H9 (cell line): ENCODE measurements around the gene ERAP2. TPM values are rescaled to one million over a fixed set of nuclear protein-coding genes. Genes with fewer than 3 reads are reported as not detected.

Experiments used
- DNase-seq: peaks from one replicate; pipeline ENCODE4 v3.0.0-alpha.2; 2017
- H2AFZ ChIP-seq: one replicate; pipeline ENCODE4 v1.6.1; 2013; ENCODE audit warnings: mild to moderate bottlenecking, low read length, control low read depth, moderate library complexity
- H2AK5ac ChIP-seq: 2 replicates; pipeline ENCODE4 v1.6.1; 2013; ENCODE audit warnings: low read length, control low read depth, mixed read lengths; ENCODE audit not compliant: insufficient read length
- H2BK120ac ChIP-seq: one replicate; pipeline ENCODE4 v1.6.1; 2013; ENCODE audit warnings: low read depth, mild to moderate bottlenecking, low read length, control low read depth, inconsistent platforms; ENCODE audit not compliant: poor library complexity, severe bottlenecking
- H2BK12ac ChIP-seq: 2 replicates; pipeline ENCODE4 v1.6.1; 2013; ENCODE audit warnings: low read length, control low read depth, mixed read lengths, low read depth; ENCODE audit not compliant: insufficient read length
- H2BK15ac ChIP-seq: 2 replicates; pipeline ENCODE4 v1.6.1; 2013; ENCODE audit warnings: low read depth, low read length, control low read depth
- H2BK20ac ChIP-seq: one replicate; pipeline ENCODE4 v1.6.1; 2013; ENCODE audit warnings: low read depth, mild to moderate bottlenecking, low read length, control low read depth, inconsistent platforms; ENCODE audit not compliant: poor library complexity, severe bottlenecking
- H2BK5ac ChIP-seq: 2 replicates; pipeline ENCODE4 v1.6.1; 2013; ENCODE audit warnings: low read length, control low read depth, mixed read lengths; ENCODE audit not compliant: insufficient read length
- H3K14ac ChIP-seq: 2 replicates; pipeline ENCODE4 v1.6.1; 2013; ENCODE audit warnings: low read length, control low read depth; ENCODE audit not compliant: insufficient read depth
- H3K18ac ChIP-seq: 2 replicates; pipeline ENCODE4 v1.6.1; 2013; ENCODE audit warnings: low read depth, mild to moderate bottlenecking, mixed read lengths, low read length, control low read depth; ENCODE audit not compliant: insufficient read length
- H3K23ac ChIP-seq: 2 replicates; pipeline ENCODE4 v1.6.1; 2013; ENCODE audit warnings: low read length, control low read depth, mixed read lengths, low read depth; ENCODE audit not compliant: insufficient read length
- H3K23me2 ChIP-seq: 2 replicates; pipeline ENCODE4 v1.6.1; 2013; ENCODE audit warnings: low read depth, mild to moderate bottlenecking, mixed read lengths, low read length, control low read depth; ENCODE audit not compliant: insufficient read length, poor library complexity, severe bottlenecking
- H3K27ac ChIP-seq: 2 replicates; pipeline ENCODE4 v1.5.1; 2013; ENCODE audit warnings: low read length, control low read depth, mixed read lengths, low read depth; ENCODE audit not compliant: insufficient read length
- H3K27me3 ChIP-seq: 2 replicates; pipeline ENCODE4 v1.6.1; 2013; ENCODE audit warnings: low read length, control low read depth, inconsistent platforms; ENCODE audit not compliant: insufficient read depth
- H3K4ac ChIP-seq: 2 replicates; pipeline ENCODE4 v1.6.1; 2013; ENCODE audit warnings: low read depth, mild to moderate bottlenecking, control low read depth, inconsistent platforms, low read length, moderate library complexity
- H3K4me1 ChIP-seq: 2 replicates; pipeline ENCODE4 v1.6.1; 2013; ENCODE audit warnings: low read length, control low read depth, inconsistent platforms; ENCODE audit not compliant: insufficient read depth
- H3K4me2 ChIP-seq: 2 replicates; pipeline ENCODE4 v1.6.1; 2013; ENCODE audit warnings: low read length, control low read depth, mixed read lengths; ENCODE audit not compliant: insufficient read length, insufficient read depth
- H3K56ac ChIP-seq: 2 replicates; pipeline ENCODE4 v1.6.1; 2013; ENCODE audit warnings: low read depth, mild to moderate bottlenecking, mixed read lengths, low read length, control low read depth; ENCODE audit not compliant: insufficient read length
- H3K79me1 ChIP-seq: 2 replicates; pipeline ENCODE4 v1.6.1; 2013; ENCODE audit warnings: low read depth, mild to moderate bottlenecking, moderate library complexity, low read length, control low read depth, inconsistent platforms; ENCODE audit not compliant: insufficient read depth, poor library complexity, severe bottlenecking
- H3K79me2 ChIP-seq: 2 replicates; pipeline ENCODE4 v1.6.1; 2013; ENCODE audit warnings: low read length, control low read depth, inconsistent platforms; ENCODE audit not compliant: insufficient read depth
- H3K9ac ChIP-seq: 2 replicates; pipeline ENCODE4 v1.6.1; 2013; ENCODE audit warnings: low read length, control low read depth, mixed read lengths; ENCODE audit not compliant: insufficient read length; ENCODE audit errors: extremely low read depth
- H3K9me3 ChIP-seq: one replicate; pipeline ENCODE4 v1.6.1; 2013; ENCODE audit warnings: low read depth, low read length, inconsistent platforms; ENCODE audit not compliant: control insufficient read depth
- H3T11ph ChIP-seq: one replicate; pipeline ENCODE4 v1.6.1; 2013; ENCODE audit warnings: mild to moderate bottlenecking, low read length, control low read depth, inconsistent platforms
- H4K20me1 ChIP-seq: one replicate; pipeline ENCODE4 v1.6.1; 2013; ENCODE audit not compliant: control insufficient read depth, insufficient read length, insufficient read depth
- H4K5ac ChIP-seq: 2 replicates; pipeline ENCODE4 v1.6.1; 2013; ENCODE audit warnings: low read depth, mild to moderate bottlenecking, mixed read lengths, low read length, control low read depth; ENCODE audit not compliant: insufficient read length
- H4K8ac ChIP-seq: replicated peaks from 2 replicates; pipeline ENCODE4 v1.6.1; 2013; ENCODE audit warnings: low read length, control low read depth, mixed read lengths, low read depth; ENCODE audit not compliant: insufficient read length
- H4K91ac ChIP-seq: 2 replicates; pipeline ENCODE4 v1.6.1; 2013; ENCODE audit warnings: low read depth, mild to moderate bottlenecking, moderate library complexity, mixed read lengths, low read length, control low read depth; ENCODE audit not compliant: insufficient read length
- H3K27ac Mint-ChIP-seq, 3 experiments: 2 replicates in 2 of 3; 3 replicates in 1 of 3; pipeline ENCODE4 v1.8.0; 2020 to 2021; ENCODE audit warnings: mixed read lengths in 3 of 3, mild to moderate bottlenecking in 1 of 3, moderate library complexity in 1 of 3
- H3K27me3 Mint-ChIP-seq: 2 replicates; pipeline ENCODE4 v1.8.0; 2021; ENCODE audit warnings: low read depth, mild to moderate bottlenecking, moderate library complexity, mixed read lengths
- H3K36me3 Mint-ChIP-seq, 3 experiments: 2 replicates in 2 of 3; 3 replicates in 1 of 3; pipeline ENCODE4 v1.8.0; 2020 to 2021; ENCODE audit warnings: low read depth in 3 of 3, mixed read lengths in 3 of 3; ENCODE audit not compliant: insufficient read depth in 1 of 3
- H3K4me1 Mint-ChIP-seq, 2 experiments: 2 replicates each; pipeline ENCODE4 v1.8.0; 2020; ENCODE audit warnings: mixed read lengths in 2 of 2
- H3K4me3 Mint-ChIP-seq, 2 experiments: 2 replicates in 1 of 2; 3 replicates in 1 of 2; pipeline ENCODE4 v1.8.0; 2020 to 2021; ENCODE audit warnings: mild to moderate bottlenecking in 2 of 2, mixed read lengths in 2 of 2, moderate library complexity in 1 of 2
- H3K9me3 Mint-ChIP-seq, 2 experiments: 2 replicates in 1 of 2; 3 replicates in 1 of 2; pipeline ENCODE4 v1.8.0; 2020; ENCODE audit warnings: mild to moderate bottlenecking in 2 of 2, mixed read lengths in 2 of 2, moderate library complexity in 1 of 2
- CTCF ChIP-seq: fragments of 200-600 bp; sonication (generic); conservative IDR thresholded peaks from 3 replicates; pipeline ENCODE4 v1.8.0; 2021; ENCODE audit warnings: antibody characterized with exemption, mild to moderate bottlenecking
- WGBS: extraction: QIAGEN DNeasy Blood & Tissue Kit; methylation state at CpG from one replicate; pipeline ENCODE4 v1.1.7; 2013; ENCODE audit warnings: missing lambda C conversion rate, low lambda C conversion rate, mixed read lengths; ENCODE audit not compliant: insufficient read length; ENCODE audit errors: extremely low coverage; 5-methylcytosine and 5-hydroxymethylcytosine counted together
- total RNA-seq: library from RNA; stranded (reverse); gene quantifications from 2 replicates; pipeline ENCODE4 v1.2.1, GENCODE V29; 2021

The ERAP2 gene
- total RNA-seq, 1 experiment from 2014 or later, result 0.09 TPM

DNA sequence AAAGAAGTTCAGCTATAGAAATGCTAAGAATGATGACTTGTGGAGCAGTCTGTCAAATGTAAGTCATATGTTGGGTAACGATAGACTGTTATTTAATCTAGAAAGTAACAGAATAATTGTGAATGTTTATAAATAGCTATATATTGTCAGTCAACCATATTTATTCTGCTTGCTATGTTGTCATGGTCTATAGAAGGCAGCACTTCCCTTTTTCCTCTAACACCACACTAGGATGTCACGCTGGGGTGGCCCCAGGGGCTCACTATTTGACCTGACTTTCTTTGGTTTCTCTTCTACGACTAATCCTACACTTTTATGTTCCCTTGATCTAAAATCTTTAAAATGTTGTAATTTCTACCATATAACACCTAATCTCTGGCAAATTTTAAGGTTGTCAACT lies 20.5 kb downstream of the ERAP2 start:
- H2BK12ac ChIP-seq, result no peak overlapping the region
- no peaks in the 10 kb centered on the region for H4K20me1 ChIP-seq
- no peak overlapping the region for H2AFZ ChIP-seq
- H3K23me2 ChIP-seq, result no peaks in the 10 kb centered on the region
- no peak overlapping the region for H3K9ac ChIP-seq
- no peaks in the 10 kb centered on the region for H3K27me3 ChIP-seq
- TF ChIP-seq CTCF, result no peak
- H4K8ac ChIP-seq, result no peak overlapping the region
- H3K56ac ChIP-seq, result no peak overlapping the region
- Mint-ChIP-seq H3K4me3 (no peak overlapping the region), H3K27ac (no peak overlapping the region), H3K4me1 (no peaks in the 10 kb centered on the region; a peak in 1 of 4 replicates), H3K27me3 (no peaks in the 10 kb centered on the region), H3K9me3 (no peaks in the 10 kb centered on the region), H3K36me3 (no peaks in the 10 kb centered on the region)
- H2BK5ac ChIP-seq, result no peak overlapping the region
- no peak overlapping the region for H2BK120ac ChIP-seq
- H3K27ac ChIP-seq, result no peak overlapping the region
- no peaks in the 10 kb centered on the region for H3K9me3 ChIP-seq
- H3K79me1 ChIP-seq, result no peaks in the 10 kb centered on the region
- H3K4me1 ChIP-seq, result no peaks in the 10 kb centered on the region
- no peak overlapping the region for H3K18ac ChIP-seq
- no peak overlapping the region for H2BK15ac ChIP-seq
- H3K23ac ChIP-seq, result no peak overlapping the region
- H3T11ph ChIP-seq, result no peak overlapping the region
- H3K79me2 ChIP-seq, result no peaks in the 10 kb centered on the region
- H3K14ac ChIP-seq, result no peak overlapping the region
- no CpG with 5 or more reads among the region's 3 CpGs for WGBS
- H2BK20ac ChIP-seq, result no peak overlapping the region
- H4K91ac ChIP-seq, result no peak overlapping the region
- no peak overlapping the region for H3K4ac ChIP-seq
- no peak overlapping the region for H2AK5ac ChIP-seq
- no peak for DNase-seq
- H4K5ac ChIP-seq, result no peak overlapping the region
- H3K4me2 ChIP-seq, result no peak overlapping the region
